SU-DHL-6 (cell line): ENCODE results near the gene NDUFS8.

Experiments used
- H2AFZ ChIP-seq: fragments of 200-600 bp; sonication (generic); 2 replicates; pipeline ENCODE4 v1.6.1; 2014; ENCODE audit warnings: low read depth, mild to moderate bottlenecking, moderate library complexity, mixed read lengths, antibody characterized with exemption, low read length; ENCODE audit not compliant: severe bottlenecking
- H3F3A ChIP-seq: fragments of 200-600 bp; shearing (Covaris generic); 2 replicates; pipeline ENCODE4 v1.6.0; 2016; ENCODE audit warnings: antibody characterized with exemption, mild to moderate bottlenecking; ENCODE audit not compliant: insufficient read depth
- H3K27ac ChIP-seq: fragments of 200-600 bp; sonication (generic); 2 replicates; pipeline ENCODE4 v1.5.1; 2016; ENCODE audit warnings: low read depth, mild to moderate bottlenecking, low read length, moderate library complexity, mixed read lengths
- H3K27me3 ChIP-seq: fragments of 200-600 bp; sonication (generic), shearing (Covaris generic); 2 replicates; pipeline ENCODE4 v1.6.0; 2014; ENCODE audit warnings: mild to moderate bottlenecking, low read length
- H3K36me3 ChIP-seq: fragments of 200-600 bp; sonication (generic); 2 replicates; pipeline ENCODE4 v1.6.1; 2014; ENCODE audit warnings: mild to moderate bottlenecking, low read length, mixed read lengths
- H3K4me2 ChIP-seq: fragments of 300-600, 200-600 bp; shearing (Covaris generic), sonication (generic); 2 replicates; pipeline ENCODE4 v1.6.0; 2014; ENCODE audit warnings: low read length, low read depth, mild to moderate bottlenecking; ENCODE audit not compliant: poor library complexity, severe bottlenecking
- H3K4me3 ChIP-seq: fragments of 200-600 bp; sonication (generic); 2 replicates; pipeline ENCODE4 v1.5.1; 2014; ENCODE audit warnings: antibody characterized with exemption, low read length, mild to moderate bottlenecking, mixed read lengths; ENCODE audit not compliant: insufficient read depth, poor library complexity, severe bottlenecking
- H3K79me2 ChIP-seq: fragments of 200-600 bp; sonication (generic); 2 replicates; pipeline ENCODE4 v1.6.1; 2014; ENCODE audit warnings: mild to moderate bottlenecking, low read length, moderate library complexity; ENCODE audit not compliant: insufficient read depth
- H3K9ac ChIP-seq: fragments of 200-600 bp; sonication (generic); 2 replicates; pipeline ENCODE4 v1.7.0; 2014; ENCODE audit warnings: mild to moderate bottlenecking, low read length
- H3K9me2 ChIP-seq: fragments of 200-600 bp; sonication (generic); replicated peaks from 2 replicates; pipeline ENCODE4 v1.6.1; 2014; ENCODE audit warnings: low read length; ENCODE audit not compliant: insufficient read depth
- H3K9me3 ChIP-seq: fragments of 200-600 bp; sonication (generic); 2 replicates; pipeline ENCODE4 v1.6.1; 2014; ENCODE audit warnings: low read length, mixed read lengths; ENCODE audit not compliant: insufficient read depth
- H4K20me1 ChIP-seq: fragments of 200-600 bp; sonication (generic); 2 replicates; pipeline ENCODE4 v1.6.1; 2014; ENCODE audit warnings: low read depth, mild to moderate bottlenecking, antibody characterized with exemption, low read length, moderate library complexity, mixed read lengths
- EZH2phosphoT487 ChIP-seq: fragments of 200-600 bp; sonication (generic), shearing (Covaris generic); conservative IDR thresholded peaks from 2 replicates; pipeline ENCODE4 v1.6.1; 2018; ENCODE audit warnings: mild to moderate bottlenecking, antibody characterized with exemption, low read length, moderate library complexity, mixed read lengths
- TF ChIP-seq, protein P1 (sequence below): fragments of 200-600 bp; sonication (generic); IDR thresholded peaks from one replicate; pipeline ENCODE4 v1.5.1; 2017; ENCODE audit warnings: antibody characterized with exemption, mild to moderate bottlenecking, low read length, moderate library complexity; ENCODE audit not compliant: insufficient read depth, poor library complexity, severe bottlenecking

NDUFS8 gene

DNA sequence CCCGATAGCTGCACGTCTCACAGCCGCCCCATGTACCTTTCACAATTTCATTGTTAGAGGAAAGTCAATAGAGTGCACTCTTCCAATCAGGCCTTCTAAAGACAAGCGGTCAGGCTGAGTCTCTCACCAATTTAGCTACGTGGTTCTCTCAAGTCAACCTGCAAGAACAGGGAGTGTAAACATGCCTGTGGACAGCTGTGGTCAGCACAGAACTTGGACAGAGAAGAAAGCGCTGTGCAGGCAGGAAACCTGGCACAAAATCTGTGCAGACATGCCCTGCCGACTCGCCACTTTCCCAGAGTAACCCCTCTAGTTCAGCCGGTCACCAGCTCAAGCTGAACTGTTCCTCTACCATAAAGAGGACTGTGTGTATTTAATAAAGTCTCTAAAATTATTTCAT, 51.2 kb downstream of the NDUFS8 start:
- no peaks in the 10 kb centered on the region for H3F3A ChIP-seq
- H2AFZ ChIP-seq: no peak overlapping the region
- no peaks in the 10 kb centered on the region for H3K27me3 ChIP-seq
- H3K9me2 ChIP-seq: no peaks in the 10 kb centered on the region
- no peak for TF ChIP-seq EZH2phosphoT487
- TF ChIP-seq, protein P1, sequence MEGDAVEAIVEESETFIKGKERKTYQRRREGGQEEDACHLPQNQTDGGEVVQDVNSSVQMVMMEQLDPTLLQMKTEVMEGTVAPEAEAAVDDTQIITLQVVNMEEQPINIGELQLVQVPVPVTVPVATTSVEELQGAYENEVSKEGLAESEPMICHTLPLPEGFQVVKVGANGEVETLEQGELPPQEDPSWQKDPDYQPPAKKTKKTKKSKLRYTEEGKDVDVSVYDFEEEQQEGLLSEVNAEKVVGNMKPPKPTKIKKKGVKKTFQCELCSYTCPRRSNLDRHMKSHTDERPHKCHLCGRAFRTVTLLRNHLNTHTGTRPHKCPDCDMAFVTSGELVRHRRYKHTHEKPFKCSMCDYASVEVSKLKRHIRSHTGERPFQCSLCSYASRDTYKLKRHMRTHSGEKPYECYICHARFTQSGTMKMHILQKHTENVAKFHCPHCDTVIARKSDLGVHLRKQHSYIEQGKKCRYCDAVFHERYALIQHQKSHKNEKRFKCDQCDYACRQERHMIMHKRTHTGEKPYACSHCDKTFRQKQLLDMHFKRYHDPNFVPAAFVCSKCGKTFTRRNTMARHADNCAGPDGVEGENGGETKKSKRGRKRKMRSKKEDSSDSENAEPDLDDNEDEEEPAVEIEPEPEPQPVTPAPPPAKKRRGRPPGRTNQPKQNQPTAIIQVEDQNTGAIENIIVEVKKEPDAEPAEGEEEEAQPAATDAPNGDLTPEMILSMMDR: no peak
- no peak overlapping the region for H3K4me3 ChIP-seq
- no peak overlapping the region for H3K9ac ChIP-seq
- H3K9me3 ChIP-seq: no peaks in the 10 kb centered on the region
- no peaks in the 10 kb centered on the region for H3K36me3 ChIP-seq
- no peak overlapping the region for H3K4me2 ChIP-seq
- H3K79me2 ChIP-seq: no peaks in the 10 kb centered on the region
- no peak overlapping the region for H3K27ac ChIP-seq
- no peaks in the 10 kb centered on the region for H4K20me1 ChIP-seq

DNA sequence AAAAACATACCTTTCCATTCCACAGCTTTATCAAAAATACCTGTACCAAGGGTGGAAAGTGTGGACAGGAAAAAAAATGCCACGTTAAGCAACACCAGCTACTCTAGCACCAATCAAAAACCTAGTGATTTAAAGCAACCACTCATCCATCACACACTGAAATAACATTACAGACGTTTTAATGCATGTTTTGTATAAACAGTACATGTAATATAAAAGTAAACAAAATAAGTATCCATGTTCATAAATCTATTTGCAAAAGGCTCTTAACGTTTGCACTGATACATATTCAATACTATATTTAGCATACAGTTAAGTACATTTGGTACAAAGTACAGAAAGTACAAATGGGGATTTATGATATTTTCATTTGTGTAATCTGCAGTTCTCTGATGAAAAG, 52.0 kb downstream of the NDUFS8 start:
- Histone ChIP-seq H3K36me3 (no peaks in the 10 kb centered on the region), H3K9me3 (no peaks in the 10 kb centered on the region), H3K9ac (no peak overlapping the region), H3K9me2 (no peaks in the 10 kb centered on the region), H2AFZ (no peak overlapping the region), H3K27ac (no peak overlapping the region), H4K20me1 (no peaks in the 10 kb centered on the region), H3K4me2 (no peak overlapping the region), H3K79me2 (no peaks in the 10 kb centered on the region), H3K27me3 (no peaks in the 10 kb centered on the region), H3F3A (no peaks in the 10 kb centered on the region), H3K4me3 (no peak overlapping the region)
- TF ChIP-seq, protein P1: no peak
- TF ChIP-seq EZH2phosphoT487: no peak

GRCh38 chr11:68083517-68083916, 53.0 kb downstream of the NDUFS8 start:
- Histone ChIP-seq H3K4me2 (no peak overlapping the region), H3K27ac (no peak overlapping the region), H3K27me3 (no peaks in the 10 kb centered on the region), H3K9ac (no peak overlapping the region), H2AFZ (no peak overlapping the region), H3K36me3 (no peaks in the 10 kb centered on the region), H3K4me3 (no peak overlapping the region), H3K9me2 (no peaks in the 10 kb centered on the region), H3K79me2 (no peaks in the 10 kb centered on the region), H3K9me3 (no peaks in the 10 kb centered on the region), H4K20me1 (no peaks in the 10 kb centered on the region), H3F3A (no peaks in the 10 kb centered on the region)
- no peak for TF ChIP-seq EZH2phosphoT487
- TF ChIP-seq, protein P1: no peak
